ENCODE results near the gene ASB18. TPM values are rescaled to one million over a fixed set of nuclear protein-coding genes. Genes with fewer than 3 reads are reported as not detected.

The ASB18 gene
- polyA plus RNA-seq, 4 donors, result 0.09 TPM; not detected in 3

GRCh38 chr2:236161531-236161930 is 102.7 kb downstream of the ASB18 start:
- H3K4me1 ChIP-seq (ENCODE audit: control insufficient read depth in 3 of 3, insufficient read depth in 2 of 3, low read depth in 1 of 3, low read length in 2 of 3), result peaks cover 1 to 14% (median 2%) of the 10 kb centered on the region in 3 donors
- H3K4me3 ChIP-seq (ENCODE audit: low read depth in 1 of 3, low read length in 3 of 3), result no peak overlapping the region
- DNase-seq (no peak), FAIRE-seq (no peak)
- WGBS, 3 donors, result 66 to 80% (median 73%) methylated on average over 10 to 12 of the region's 12 CpGs
- H3K27me3 ChIP-seq (ENCODE audit: control insufficient read depth in 3 of 3, insufficient read depth in 3 of 3, low read length in 3 of 3), result peaks cover 22 to 96% (median 55%) of the 10 kb centered on the region in 3 donors
- no peaks in the 10 kb centered on the region for H3K36me3 ChIP-seq (ENCODE audit: control insufficient read depth in 3 of 3, insufficient read depth in 2 of 3, low read depth in 1 of 3, low read length in 3 of 3)
- no peak overlapping the region for H3K27ac ChIP-seq (ENCODE audit: low read depth in 1 of 3, low read length in 2 of 3)
- H3K9me3 ChIP-seq (ENCODE audit: control insufficient read depth in 2 of 2, insufficient read depth in 1 of 2, low read depth in 1 of 2, low read length in 1 of 2), result peaks cover 0 to 5% of the 10 kb centered on the region in 2 donors

- FAIRE-seq (no peak), DNase-seq (no peak)
- no peak overlapping the region for H3K27ac ChIP-seq (ENCODE audit: low read depth in 1 of 3, low read length in 2 of 3)
- no peaks in the 10 kb centered on the region for H3K36me3 ChIP-seq (ENCODE audit: control insufficient read depth in 3 of 3, insufficient read depth in 2 of 3, low read depth in 1 of 3, low read length in 3 of 3)
- no peak overlapping the region for H3K4me3 ChIP-seq (ENCODE audit: low read depth in 1 of 3, low read length in 3 of 3)
- H3K9me3 ChIP-seq (ENCODE audit: control insufficient read depth in 2 of 2, insufficient read depth in 1 of 2, low read depth in 1 of 2, low read length in 1 of 2), result peaks cover 0 to 5% of the 10 kb centered on the region in 2 donors
- peaks cover 0 to 11% (median 0%) of the 10 kb centered on the region in 3 donors for H3K4me1 ChIP-seq (ENCODE audit: control insufficient read depth in 3 of 3, insufficient read depth in 2 of 3, low read depth in 1 of 3, low read length in 2 of 3)
- WGBS, 3 donors, result 39 to 44% (median 40%) methylated on average over 15 of the region's 15 CpGs
- H3K27me3 ChIP-seq (ENCODE audit: control insufficient read depth in 3 of 3, insufficient read depth in 3 of 3, low read length in 3 of 3), result peaks cover 22 to 96% (median 52%) of the 10 kb centered on the region in 3 donors
These were observed 103.1 kb downstream of the ASB18 start for GRCh38 chr2:236161082-236161462.

- WGBS, 3 donors, result 16 to 30% (median 27%) methylated on average over 20 to 22 of the region's 22 CpGs
- H3K27me3 ChIP-seq (ENCODE audit: control insufficient read depth in 3 of 3, insufficient read depth in 3 of 3, low read length in 3 of 3), result peaks cover 22 to 93% (median 46%) of the 10 kb centered on the region in 3 donors
- no peak overlapping the region for H3K27ac ChIP-seq (ENCODE audit: low read depth in 1 of 3, low read length in 2 of 3)
- FAIRE-seq (no peak), DNase-seq (no peak)
- H3K9me3 ChIP-seq (ENCODE audit: control insufficient read depth in 2 of 2, insufficient read depth in 1 of 2, low read depth in 1 of 2, low read length in 1 of 2), result peaks cover 0 to 5% of the 10 kb centered on the region in 2 donors
- H3K36me3 ChIP-seq (ENCODE audit: control insufficient read depth in 3 of 3, insufficient read depth in 2 of 3, low read depth in 1 of 3, low read length in 3 of 3), result no peaks in the 10 kb centered on the region
- no peak overlapping the region for H3K4me3 ChIP-seq (ENCODE audit: low read depth in 1 of 3, low read length in 3 of 3)
- H3K4me1 ChIP-seq (ENCODE audit: control insufficient read depth in 3 of 3, insufficient read depth in 2 of 3, low read depth in 1 of 3, low read length in 2 of 3), result peaks cover 0 to 11% (median 0%) of the 10 kb centered on the region in 3 donors
These were observed 103.7 kb downstream of the ASB18 start for GRCh38 chr2:236160366-236161081.

GRCh38 chr2:236159778-236160170 is 104.4 kb downstream of the ASB18 start:
- no peak for FAIRE-seq
- H3K9me3 ChIP-seq (ENCODE audit: control insufficient read depth in 2 of 2, insufficient read depth in 1 of 2, low read depth in 1 of 2, low read length in 1 of 2), result peaks cover 0 to 5% of the 10 kb centered on the region in 2 donors

GRCh38 chr2:236158969-236159777 is 105.0 kb downstream of the ASB18 start:
- Histone ChIP-seq H3K27me3 (ENCODE audit: control insufficient read depth in 3 of 3, insufficient read depth in 3 of 3, low read length in 3 of 3) (peaks cover 18 to 85% (median 35%) of the 10 kb centered on the region in 3 donors), H3K4me3 (ENCODE audit: low read depth in 1 of 3, low read length in 3 of 3) (no peak overlapping the region), H3K4me1 (ENCODE audit: control insufficient read depth in 3 of 3, insufficient read depth in 2 of 3, low read depth in 1 of 3, low read length in 2 of 3) (peaks cover 0 to 8% (median 0%) of the 10 kb centered on the region in 3 donors), H3K36me3 (ENCODE audit: control insufficient read depth in 3 of 3, insufficient read depth in 2 of 3, low read depth in 1 of 3, low read length in 3 of 3) (no peaks in the 10 kb centered on the region), H3K27ac (ENCODE audit: low read depth in 1 of 3, low read length in 2 of 3) (no peak overlapping the region), H3K9me3 (ENCODE audit: control insufficient read depth in 2 of 2, insufficient read depth in 1 of 2, low read depth in 1 of 2, low read length in 1 of 2) (peaks cover 0 to 5% of the 10 kb centered on the region in 2 donors)
- WGBS, 3 donors, result 19% methylated on average over 40 to 45 of the region's 45 CpGs
- DNase-seq (no peak), FAIRE-seq (no peak)

More at GRCh38 chr2:236159778-236160170, 104.4 kb downstream of the ASB18 start:
- no peak overlapping the region for H3K27ac ChIP-seq (ENCODE audit: low read depth in 1 of 3, low read length in 2 of 3)
- DNase-seq, result no peak
- H3K36me3 ChIP-seq (ENCODE audit: control insufficient read depth in 3 of 3, insufficient read depth in 2 of 3, low read depth in 1 of 3, low read length in 3 of 3), result no peaks in the 10 kb centered on the region
- H3K27me3 ChIP-seq (ENCODE audit: control insufficient read depth in 3 of 3, insufficient read depth in 3 of 3, low read length in 3 of 3), result peaks cover 22 to 88% (median 41%) of the 10 kb centered on the region in 3 donors
- H3K4me3 ChIP-seq (ENCODE audit: low read depth in 1 of 3, low read length in 3 of 3), result no peak overlapping the region
- 11 to 25% (median 13%) methylated on average over 25 to 33 of the region's 33 CpGs for WGBS, 3 donors
- H3K4me1 ChIP-seq (ENCODE audit: control insufficient read depth in 3 of 3, insufficient read depth in 2 of 3, low read depth in 1 of 3, low read length in 2 of 3), result peaks cover 0 to 11% (median 0%) of the 10 kb centered on the region in 3 donors

GRCh38 chr2:236157815-236158498 is 106.2 kb downstream of the ASB18 start:
- DNase-seq (no peak), FAIRE-seq (no peak)
- Histone ChIP-seq H3K4me3 (ENCODE audit: low read depth in 1 of 3, low read length in 3 of 3) (no peak overlapping the region), H3K4me1 (ENCODE audit: control insufficient read depth in 3 of 3, insufficient read depth in 2 of 3, low read depth in 1 of 3, low read length in 2 of 3) (no peaks in the 10 kb centered on the region), H3K36me3 (ENCODE audit: control insufficient read depth in 3 of 3, insufficient read depth in 2 of 3, low read depth in 1 of 3, low read length in 3 of 3) (no peaks in the 10 kb centered on the region), H3K27ac (ENCODE audit: low read depth in 1 of 3, low read length in 2 of 3) (no peak overlapping the region), H3K9me3 (ENCODE audit: control insufficient read depth in 2 of 2, insufficient read depth in 1 of 2, low read depth in 1 of 2, low read length in 1 of 2) (peaks cover 0 to 5% of the 10 kb centered on the region in 2 donors), H3K27me3 (ENCODE audit: control insufficient read depth in 3 of 3, insufficient read depth in 3 of 3, low read length in 3 of 3) (peaks cover 14 to 76% (median 28%) of the 10 kb centered on the region in 3 donors)
- WGBS, 3 donors, result 80 to 86% (median 86%) methylated on average over 10 of the region's 10 CpGs

- 81 to 85% (median 83%) methylated on average over 6 of the region's 6 CpGs for WGBS, 3 donors
- DNase-seq (no peak), FAIRE-seq (no peak)
- Histone ChIP-seq H3K27me3 (ENCODE audit: control insufficient read depth in 3 of 3, insufficient read depth in 3 of 3, low read length in 3 of 3) (peaks cover 12 to 70% (median 27%) of the 10 kb centered on the region in 3 donors), H3K27ac (ENCODE audit: low read depth in 1 of 3, low read length in 2 of 3) (no peak overlapping the region), H3K4me3 (ENCODE audit: low read depth in 1 of 3, low read length in 3 of 3) (no peak overlapping the region), H3K4me1 (ENCODE audit: control insufficient read depth in 3 of 3, insufficient read depth in 2 of 3, low read depth in 1 of 3, low read length in 2 of 3) (no peaks in the 10 kb centered on the region), H3K36me3 (ENCODE audit: control insufficient read depth in 3 of 3, insufficient read depth in 2 of 3, low read depth in 1 of 3, low read length in 3 of 3) (no peaks in the 10 kb centered on the region), H3K9me3 (ENCODE audit: control insufficient read depth in 2 of 2, insufficient read depth in 1 of 2, low read depth in 1 of 2, low read length in 1 of 2) (peaks cover 0 to 8% of the 10 kb centered on the region in 2 donors)
These were observed 106.8 kb downstream of the ASB18 start for GRCh38 chr2:236157366-236157765.

- Histone ChIP-seq H3K27me3 (ENCODE audit: control insufficient read depth in 3 of 3, insufficient read depth in 3 of 3, low read length in 3 of 3) (peaks cover 8 to 65% (median 22%) of the 10 kb centered on the region in 3 donors), H3K4me3 (ENCODE audit: low read depth in 1 of 3, low read length in 3 of 3) (no peak overlapping the region)
- WGBS, 3 donors, result 77 to 82% (median 81%) methylated on average over 7 of the region's 7 CpGs
These were observed 107.4 kb downstream of the ASB18 start for GRCh38 chr2:236156860-236157194.

More at GRCh38 chr2:236156860-236157194, 107.4 kb downstream of the ASB18 start:
- H3K36me3 ChIP-seq (ENCODE audit: control insufficient read depth in 3 of 3, insufficient read depth in 2 of 3, low read depth in 1 of 3, low read length in 3 of 3), result no peaks in the 10 kb centered on the region
- no peak for FAIRE-seq
- H3K27ac ChIP-seq (ENCODE audit: low read depth in 1 of 3, low read length in 2 of 3), result no peak overlapping the region
- no peak for DNase-seq
- peaks cover 0 to 9% of the 10 kb centered on the region in 2 donors for H3K9me3 ChIP-seq (ENCODE audit: control insufficient read depth in 2 of 2, insufficient read depth in 1 of 2, low read depth in 1 of 2, low read length in 1 of 2)
- H3K4me1 ChIP-seq (ENCODE audit: control insufficient read depth in 3 of 3, insufficient read depth in 2 of 3, low read depth in 1 of 3, low read length in 2 of 3), result no peaks in the 10 kb centered on the region

Measured in small intestine (tissue), 7 donors.